Muscle layer of duodenum (tissue), 2 donors: ENCODE results near the gene BRI3BP.
"Not testable (repeated sequence)": the region's sequence is repeated elsewhere in the genome, so short reads cannot be mapped to it uniquely, and the experiment has no call there.

Experiments
- H3K27ac ChIP-seq: one replicate; pipeline ENCODE4 v1.7.0; 2013; ENCODE audit warnings: mild to moderate bottlenecking, low read length
- H3K27me3 ChIP-seq: one replicate; pipeline ENCODE4 v1.7.0; 2013; ENCODE audit warnings: low read depth, mild to moderate bottlenecking, control low read depth, low read length
- H3K36me3 ChIP-seq, 2 donors: one replicate each; pipeline ENCODE4 v1.7.0; 2013; ENCODE audit warnings: low read length in 2 of 2, control low read depth in 1 of 2, mild to moderate bottlenecking in 1 of 2; ENCODE audit not compliant: insufficient read depth in 2 of 2, control insufficient read depth in 1 of 2
- H3K4me1 ChIP-seq, 2 donors: one replicate each; pipeline ENCODE4 v1.7.0; 2013; ENCODE audit warnings: low read length in 2 of 2, mild to moderate bottlenecking in 2 of 2, control low read depth in 1 of 2, moderate library complexity in 1 of 2; ENCODE audit not compliant: insufficient read depth in 2 of 2, control insufficient read depth in 1 of 2
- H3K4me3 ChIP-seq, 2 donors: one replicate each; pipeline ENCODE4 v1.7.0; 2013; ENCODE audit warnings: low read length in 2 of 2, low read depth in 1 of 2, mild to moderate bottlenecking in 1 of 2
- H3K9me3 ChIP-seq, 2 donors: one replicate each; pipeline ENCODE4 v1.7.0; 2013; ENCODE audit warnings: low read length in 2 of 2, control low read depth in 1 of 2, mild to moderate bottlenecking in 1 of 2; ENCODE audit not compliant: control insufficient read depth in 1 of 2
- donor health status: healthy.

BRI3BP gene

GRCh38 chr12:124976999-124977398 lies 16.4 kb upstream of the BRI3BP start:
- Histone ChIP-seq H3K36me3 (peaks cover 24 to 69% of the 10 kb centered on the region in 2 donors), H3K27me3 (no peaks in the 10 kb centered on the region), H3K4me3 (no peak overlapping the region), H3K9me3 (no peaks in the 10 kb centered on the region), H3K4me1 (no peaks in the 10 kb centered on the region), H3K27ac (no peak overlapping the region)

- H3K4me1 ChIP-seq = no peaks in the 10 kb centered on the region
- H3K9me3 ChIP-seq = no peaks in the 10 kb centered on the region
- H3K27me3 ChIP-seq = no peaks in the 10 kb centered on the region
- peaks cover 25 to 74% of the 10 kb centered on the region in 2 donors for H3K36me3 ChIP-seq
- no peak overlapping the region for H3K27ac ChIP-seq
- H3K4me3 ChIP-seq = no peak overlapping the region
Measured at GRCh38 chr12:124979568-124979967, 13.9 kb upstream of the BRI3BP start.

GRCh38 chr12:124980098-124980892 lies 13.2 kb upstream of the BRI3BP start:
- H3K4me1 ChIP-seq = no peaks in the 10 kb centered on the region
- H3K27me3 ChIP-seq = no peaks in the 10 kb centered on the region
- no peak overlapping the region for H3K4me3 ChIP-seq
- H3K9me3 ChIP-seq = no peaks in the 10 kb centered on the region
- no peak overlapping the region for H3K27ac ChIP-seq
- H3K36me3 ChIP-seq = peaks cover 25 to 74% of the 10 kb centered on the region in 2 donors

GRCh38 chr12:124986876-124987275 lies 6.6 kb upstream of the BRI3BP start:
- peaks cover 0 to 12% of the 10 kb centered on the region in 2 donors for H3K4me1 ChIP-seq
- not testable (repeated sequence) for H3K4me3 ChIP-seq, H3K27me3 ChIP-seq, H3K27ac ChIP-seq, H3K9me3 ChIP-seq
- peaks cover 4 to 33% of the 10 kb centered on the region in 2 donors for H3K36me3 ChIP-seq

- no peaks in the 10 kb centered on the region for H3K9me3 ChIP-seq
- H3K4me3 ChIP-seq = peak overlapping the region; percentile 71 to 78
- H3K36me3 ChIP-seq = no peaks in the 10 kb centered on the region
- peaks cover 4 to 24% of the 10 kb centered on the region in 2 donors for H3K4me1 ChIP-seq
- no peaks in the 10 kb centered on the region for H3K27me3 ChIP-seq
- H3K27ac ChIP-seq = peak overlapping the region; percentile 40
Measured at GRCh38 chr12:124992874-124993625, 395 bp upstream of the BRI3BP start.

GRCh38 chr12:124994437-124994975 lies 1.1 kb downstream of the BRI3BP start:
- Histone ChIP-seq H3K4me1 (peaks cover 4 to 17% of the 10 kb centered on the region in 2 donors), H3K27me3 (no peaks in the 10 kb centered on the region), H3K4me3 (peak overlapping the region; percentile 66 to 77), H3K36me3 (no peaks in the 10 kb centered on the region), H3K27ac (peak overlapping the region; percentile 9), H3K9me3 (no peaks in the 10 kb centered on the region)

- no peaks in the 10 kb centered on the region for H3K36me3 ChIP-seq
- H3K27me3 ChIP-seq = no peaks in the 10 kb centered on the region
- H3K4me3 ChIP-seq = peak overlapping the region in 1 of 2 donors; percentile 66
- no peak overlapping the region for H3K27ac ChIP-seq
- H3K4me1 ChIP-seq = peaks cover 4 to 17% of the 10 kb centered on the region in 2 donors
- no peaks in the 10 kb centered on the region for H3K9me3 ChIP-seq
Measured at GRCh38 chr12:124995200-124995961, 1.9 kb downstream of the BRI3BP start.

GRCh38 chr12:124998705-124999104 lies 5.3 kb downstream of the BRI3BP start:
- Histone ChIP-seq H3K4me1 (peaks cover 4 to 10% of the 10 kb centered on the region in 2 donors), H3K4me3 (no peak overlapping the region), H3K36me3 (no peaks in the 10 kb centered on the region), H3K9me3 (no peaks in the 10 kb centered on the region), H3K27ac (no peak overlapping the region), H3K27me3 (no peaks in the 10 kb centered on the region)

GRCh38 chr12:125001636-125002035 lies 8.2 kb downstream of the BRI3BP start:
- H3K9me3 ChIP-seq = no peaks in the 10 kb centered on the region
- no peak overlapping the region for H3K4me3 ChIP-seq
- no peaks in the 10 kb centered on the region for H3K4me1 ChIP-seq
- H3K36me3 ChIP-seq = no peaks in the 10 kb centered on the region
- H3K27ac ChIP-seq = no peak overlapping the region
- H3K27me3 ChIP-seq = no peaks in the 10 kb centered on the region

GRCh38 chr12:125003021-125003420 lies 9.6 kb downstream of the BRI3BP start:
- Histone ChIP-seq H3K4me1 (no peaks in the 10 kb centered on the region), H3K9me3 (no peaks in the 10 kb centered on the region), H3K27ac (no peak overlapping the region), H3K36me3 (no peaks in the 10 kb centered on the region), H3K4me3 (no peak overlapping the region), H3K27me3 (no peaks in the 10 kb centered on the region)

- H3K4me1 ChIP-seq = no peaks in the 10 kb centered on the region
- H3K27ac ChIP-seq = no peak overlapping the region
- H3K4me3 ChIP-seq = no peak overlapping the region
- no peaks in the 10 kb centered on the region for H3K9me3 ChIP-seq
- H3K36me3 ChIP-seq = no peaks in the 10 kb centered on the region
- H3K27me3 ChIP-seq = no peaks in the 10 kb centered on the region
Measured at GRCh38 chr12:125004621-125005020, 11.2 kb downstream of the BRI3BP start.
